ENCODE data around the gene KISS1. TPM values are rescaled to one million over a fixed set of nuclear protein-coding genes. Genes with fewer than 3 reads are reported as not detected.
"Not testable (repeated sequence)": the region's sequence is repeated elsewhere in the genome, so short reads cannot be mapped to it uniquely, and the experiment has no call there.

Gene KISS1
- total RNA-seq, 2 experiments from 2014 or later: not detected

DNA sequence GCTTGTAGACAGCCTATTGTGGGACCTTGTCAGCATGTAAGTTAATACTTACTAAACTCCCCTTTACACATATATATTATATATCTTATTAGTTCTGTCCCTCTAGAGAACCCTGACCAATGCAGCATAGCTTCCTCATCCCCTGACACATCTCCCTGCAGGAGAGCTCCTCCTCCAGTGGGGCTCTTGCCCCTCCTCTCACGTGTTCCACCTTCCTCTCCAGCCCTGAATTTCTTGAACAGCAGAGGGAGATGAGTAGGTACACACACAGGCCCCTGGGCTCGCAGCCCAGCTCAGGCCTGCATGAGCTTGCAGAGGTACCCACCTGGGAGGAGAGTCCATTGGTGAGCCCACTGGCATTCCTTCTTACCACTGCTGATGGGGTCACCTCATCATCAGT is 44.8 kb upstream of the KISS1 start:
- no peaks in the 10 kb centered on the region for H3K9me3 ChIP-seq (ENCODE audit: control insufficient read depth in 1 of 2, insufficient read depth in 1 of 2, low read length in 2 of 2)
- no peak overlapping the region for H3K4me3 ChIP-seq (ENCODE audit: low read length)
- CTCF ChIA-PET: no interaction called here
- H3K27me3 ChIP-seq (ENCODE audit: control insufficient read depth in 1 of 2, insufficient read depth in 2 of 2, low read length in 2 of 2): no peaks in the 10 kb centered on the region
- H3K4me1 ChIP-seq (ENCODE audit: insufficient read depth, low read length): no peaks in the 10 kb centered on the region
- H3K9me3 Mint-ChIP-seq: no peaks in the 10 kb centered on the region
- POLR2A ChIA-PET: no interaction called here
- H3K36me3 ChIP-seq (ENCODE audit: insufficient read depth, low read length): no peaks in the 10 kb centered on the region
- H3K36me3 Mint-ChIP-seq (ENCODE audit: low read depth): no peaks in the 10 kb centered on the region
- DNase-seq: no peak
- H3K27ac ChIP-seq (ENCODE audit: low read depth in 1 of 2, low read length in 2 of 2): no peak overlapping the region
- peaks cover 2% of the 10 kb centered on the region for H3K27me3 Mint-ChIP-seq
- TF ChIP-seq, protein P1, sequence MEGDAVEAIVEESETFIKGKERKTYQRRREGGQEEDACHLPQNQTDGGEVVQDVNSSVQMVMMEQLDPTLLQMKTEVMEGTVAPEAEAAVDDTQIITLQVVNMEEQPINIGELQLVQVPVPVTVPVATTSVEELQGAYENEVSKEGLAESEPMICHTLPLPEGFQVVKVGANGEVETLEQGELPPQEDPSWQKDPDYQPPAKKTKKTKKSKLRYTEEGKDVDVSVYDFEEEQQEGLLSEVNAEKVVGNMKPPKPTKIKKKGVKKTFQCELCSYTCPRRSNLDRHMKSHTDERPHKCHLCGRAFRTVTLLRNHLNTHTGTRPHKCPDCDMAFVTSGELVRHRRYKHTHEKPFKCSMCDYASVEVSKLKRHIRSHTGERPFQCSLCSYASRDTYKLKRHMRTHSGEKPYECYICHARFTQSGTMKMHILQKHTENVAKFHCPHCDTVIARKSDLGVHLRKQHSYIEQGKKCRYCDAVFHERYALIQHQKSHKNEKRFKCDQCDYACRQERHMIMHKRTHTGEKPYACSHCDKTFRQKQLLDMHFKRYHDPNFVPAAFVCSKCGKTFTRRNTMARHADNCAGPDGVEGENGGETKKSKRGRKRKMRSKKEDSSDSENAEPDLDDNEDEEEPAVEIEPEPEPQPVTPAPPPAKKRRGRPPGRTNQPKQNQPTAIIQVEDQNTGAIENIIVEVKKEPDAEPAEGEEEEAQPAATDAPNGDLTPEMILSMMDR (IDR thresholded peaks at IDR 0.05): no peak
- H3K4me3 Mint-ChIP-seq: no peak overlapping the region
- H3K4me1 Mint-ChIP-seq (ENCODE audit: low read depth): no peaks in the 10 kb centered on the region
- no peak overlapping the region for H3K27ac Mint-ChIP-seq
- ATAC-seq (ENCODE audit: poor library complexity): no peak
- intact Hi-C loops (cut with DNase I, micrococcal nuclease): no loop called here

DNA sequence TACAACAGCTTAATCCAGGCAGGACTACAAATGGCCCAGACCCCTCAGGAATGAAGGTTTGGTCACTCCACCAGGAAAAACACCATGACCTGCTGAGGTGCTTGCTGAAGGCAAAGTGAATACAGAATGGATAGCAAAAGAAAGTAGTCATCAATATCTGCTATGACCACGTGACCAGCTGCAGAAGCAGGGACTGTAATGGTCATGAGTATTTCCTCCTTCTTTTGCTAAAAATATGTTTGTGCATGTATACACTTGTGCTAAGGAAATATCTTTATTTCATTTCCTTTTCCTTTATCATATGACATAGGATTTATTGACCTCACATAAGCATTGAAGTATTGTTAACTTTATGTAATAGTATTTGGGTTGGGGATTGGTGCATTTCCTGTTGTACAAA is 43.9 kb upstream of the KISS1 start:
- H3K4me3 Mint-ChIP-seq: no peak overlapping the region
- no peaks in the 10 kb centered on the region for H3K27me3 ChIP-seq (ENCODE audit: control insufficient read depth in 1 of 2, insufficient read depth in 2 of 2, low read length in 2 of 2)
- ATAC-seq (ENCODE audit: poor library complexity) (no peak), DNase-seq (no peak)
- H3K27me3 Mint-ChIP-seq: peaks cover 6% of the 10 kb centered on the region
- H3K9me3 Mint-ChIP-seq: no peaks in the 10 kb centered on the region
- no peaks in the 10 kb centered on the region for H3K4me1 ChIP-seq (ENCODE audit: insufficient read depth, low read length)
- POLR2A ChIA-PET: no interaction called here
- no peaks in the 10 kb centered on the region for H3K9me3 ChIP-seq (ENCODE audit: control insufficient read depth in 1 of 2, insufficient read depth in 1 of 2, low read length in 2 of 2)
- no peak overlapping the region for H3K4me3 ChIP-seq (ENCODE audit: low read length)
- CTCF ChIA-PET: no interaction called here
- intact Hi-C loops (cut with DNase I, micrococcal nuclease): no loop called here
- no peaks in the 10 kb centered on the region for H3K36me3 Mint-ChIP-seq (ENCODE audit: low read depth)
- no peaks in the 10 kb centered on the region for H3K4me1 Mint-ChIP-seq (ENCODE audit: low read depth)
- TF ChIP-seq, protein P1 (IDR thresholded peaks at IDR 0.05): no peak
- H3K27ac Mint-ChIP-seq: no peak overlapping the region
- no peaks in the 10 kb centered on the region for H3K36me3 ChIP-seq (ENCODE audit: insufficient read depth, low read length)
- H3K27ac ChIP-seq (ENCODE audit: low read depth in 1 of 2, low read length in 2 of 2): no peak overlapping the region

DNA sequence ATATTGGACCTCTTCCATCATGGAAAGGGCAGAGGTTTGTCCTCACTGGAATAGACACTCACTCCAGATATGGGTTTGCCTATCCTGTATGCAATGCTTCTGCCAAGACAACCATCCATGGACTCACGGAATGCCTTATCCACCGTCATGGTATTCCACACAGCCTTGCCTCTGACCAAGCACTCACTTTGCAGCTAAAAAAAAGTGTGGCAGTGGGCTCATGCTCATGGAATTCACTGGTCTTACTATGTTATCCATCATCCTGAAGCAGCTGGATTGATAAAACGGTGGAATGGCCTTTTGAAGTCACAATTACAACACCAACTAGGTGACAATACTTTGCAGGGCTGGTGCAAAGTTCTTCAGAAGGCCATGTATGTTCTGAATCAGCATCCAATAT is 43.1 kb upstream of the KISS1 start:
- H3K4me1 Mint-ChIP-seq (ENCODE audit: low read depth); DNase-seq; H3K27me3 Mint-ChIP-seq; POLR2A ChIA-PET; H3K27ac ChIP-seq (ENCODE audit: low read depth in 1 of 2, low read length in 2 of 2); H3K4me1 ChIP-seq (ENCODE audit: insufficient read depth, low read length); H3K27me3 ChIP-seq (ENCODE audit: control insufficient read depth in 1 of 2, insufficient read depth in 2 of 2, low read length in 2 of 2); H3K36me3 Mint-ChIP-seq (ENCODE audit: low read depth); H3K4me3 Mint-ChIP-seq; H3K9me3 ChIP-seq (ENCODE audit: control insufficient read depth in 1 of 2, insufficient read depth in 1 of 2, low read length in 2 of 2); intact Hi-C loops (cut with DNase I, micrococcal nuclease); H3K9me3 Mint-ChIP-seq; H3K4me3 ChIP-seq (ENCODE audit: low read length); ATAC-seq (ENCODE audit: poor library complexity); H3K27ac Mint-ChIP-seq; H3K36me3 ChIP-seq (ENCODE audit: insufficient read depth, low read length): not testable (repeated sequence)
- CTCF ChIA-PET: interaction anchor here (0.6 kb wide), 1 partner anchor 372 kb away, joined by 3 read pairs; no protein-coding TSS in a partner anchor

DNA sequence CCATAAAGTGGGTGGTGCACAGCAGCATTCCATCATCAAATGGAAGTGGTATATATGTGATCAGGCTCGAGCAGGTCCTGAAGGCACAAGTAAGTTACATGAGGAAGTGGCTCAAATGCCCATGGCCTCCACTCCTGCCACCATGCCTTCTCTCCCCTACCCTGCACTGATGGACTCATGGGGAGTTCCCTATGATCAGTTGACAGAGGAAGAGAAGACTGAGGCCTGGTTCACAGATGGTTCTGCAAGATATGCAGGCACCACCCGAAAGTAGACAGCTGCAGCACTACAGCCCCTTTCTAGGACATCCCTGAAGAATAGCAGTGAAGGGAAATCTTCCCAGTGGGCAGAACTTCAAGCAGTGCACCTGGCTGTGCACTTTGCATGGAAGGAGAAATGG is 42.2 kb upstream of the KISS1 start:
- H3K4me3 ChIP-seq (ENCODE audit: low read length); H3K9me3 ChIP-seq (ENCODE audit: control insufficient read depth in 1 of 2, insufficient read depth in 1 of 2, low read length in 2 of 2); H3K4me3 Mint-ChIP-seq; ATAC-seq (ENCODE audit: poor library complexity); H3K27ac ChIP-seq (ENCODE audit: low read depth in 1 of 2, low read length in 2 of 2); H3K27me3 ChIP-seq (ENCODE audit: control insufficient read depth in 1 of 2, insufficient read depth in 2 of 2, low read length in 2 of 2); H3K36me3 Mint-ChIP-seq (ENCODE audit: low read depth); DNase-seq; H3K4me1 Mint-ChIP-seq (ENCODE audit: low read depth); intact Hi-C loops (cut with DNase I, micrococcal nuclease); H3K36me3 ChIP-seq (ENCODE audit: insufficient read depth, low read length); H3K27ac Mint-ChIP-seq; H3K27me3 Mint-ChIP-seq; H3K4me1 ChIP-seq (ENCODE audit: insufficient read depth, low read length); H3K9me3 Mint-ChIP-seq; POLR2A ChIA-PET; CTCF ChIA-PET: not testable (repeated sequence)

DNA sequence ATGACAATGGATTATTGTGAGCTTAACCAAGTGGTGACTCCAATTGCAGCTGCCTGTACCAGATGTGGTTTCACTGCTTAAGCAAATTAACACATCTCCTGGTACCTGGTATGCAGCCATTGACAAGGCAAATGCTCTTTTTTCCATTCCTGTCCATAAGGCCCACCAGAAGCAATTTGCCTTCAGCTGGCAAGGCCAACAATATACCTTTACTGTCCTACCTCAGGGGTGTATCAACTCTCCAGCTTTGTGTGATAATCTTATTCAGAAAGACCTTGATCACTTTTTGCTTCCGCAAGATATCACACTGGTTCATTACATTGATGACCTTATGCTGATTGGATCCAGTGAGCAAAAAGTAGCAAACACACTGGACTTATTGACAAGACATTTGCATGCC is 41.2 kb upstream of the KISS1 start:
- H3K27me3 Mint-ChIP-seq; POLR2A ChIA-PET; H3K36me3 ChIP-seq (ENCODE audit: insufficient read depth, low read length); H3K4me3 ChIP-seq (ENCODE audit: low read length); H3K9me3 Mint-ChIP-seq; H3K27me3 ChIP-seq (ENCODE audit: control insufficient read depth in 1 of 2, insufficient read depth in 2 of 2, low read length in 2 of 2); H3K4me3 Mint-ChIP-seq; H3K4me1 Mint-ChIP-seq (ENCODE audit: low read depth); ATAC-seq (ENCODE audit: poor library complexity); intact Hi-C loops (cut with DNase I, micrococcal nuclease); H3K36me3 Mint-ChIP-seq (ENCODE audit: low read depth); H3K27ac Mint-ChIP-seq; H3K4me1 ChIP-seq (ENCODE audit: insufficient read depth, low read length); H3K9me3 ChIP-seq (ENCODE audit: control insufficient read depth in 1 of 2, insufficient read depth in 1 of 2, low read length in 2 of 2); DNase-seq; H3K27ac ChIP-seq (ENCODE audit: low read depth in 1 of 2, low read length in 2 of 2): not testable (repeated sequence)
- CTCF ChIA-PET: interaction anchor here (0.6 kb wide), 1 partner anchor 101 kb away, joined by 3 read pairs; no protein-coding TSS in a partner anchor

All from CD4-positive, alpha-beta T cell (primary cell).